Panc1 (cell line): Measurements from ENCODE around the gene OTULIN. TPM values are rescaled to one million over a fixed set of nuclear protein-coding genes. Genes with fewer than 3 reads are reported as not detected.

Source experiments
- ATAC-seq: fragments of 200-7000 bp; cut with Tn5 transposase; 2 replicates; pipeline ENCODE4 v1.9.1; 2020; ENCODE audit warnings: mild to moderate bottlenecking, moderate library complexity
- BruUV-seq: library from RNA; stranded (reverse); fragments of 400-500 nt; replicated peaks from 2 replicates; lab custom pipeline; 2021; lab: Mats Ljungman, UMichigan
- CTCF ChIA-PET: fragments of 300-600 bp; sonication (Branson Sonifier 250); formaldehyde crosslinking; loops from one replicate; lab custom pipeline; 2022; ENCODE audit warnings: antibody characterized with exemption; lab: Charles Lee
- POLR2A ChIA-PET: fragments of 300-600 bp; sonication (Branson Sonifier 250); formaldehyde crosslinking; loops from one replicate; lab custom pipeline; 2022; ENCODE audit warnings: antibody characterized with exemption; lab: Charles Lee
- DNase-seq: peaks from one replicate; pipeline ENCODE4 v3.0.0-alpha.2; 2010; ENCODE audit warnings: low read depth, low spot score
- H3K27ac ChIP-seq: 2 replicates; pipeline ENCODE4 v1.5.1; 2011; ENCODE audit warnings: mild to moderate bottlenecking, low read length, inconsistent platforms
- H3K27me3 ChIP-seq: fragments of 200-500 bp; sonication (Bioruptor generic); 2 replicates; pipeline ENCODE4 v1.6.0; 2014; ENCODE audit warnings: low read length, inconsistent platforms; ENCODE audit not compliant: control insufficient read depth, insufficient read depth
- H3K36me3 ChIP-seq: fragments of 200-500 bp; sonication (Bioruptor generic); 2 replicates; pipeline ENCODE4 v1.5.1; 2014; ENCODE audit warnings: inconsistent platforms, mild to moderate bottlenecking, low read length, moderate library complexity; ENCODE audit not compliant: control insufficient read depth, insufficient read depth
- H3K4me1 ChIP-seq: 2 replicates; pipeline ENCODE4 v1.5.1; 2011; ENCODE audit warnings: inconsistent platforms, mild to moderate bottlenecking, low read length, moderate library complexity; ENCODE audit not compliant: control insufficient read depth, insufficient read depth
- H3K4me3 ChIP-seq, 2 experiments: 2 replicates each; pipeline ENCODE4 v1.5.1; 2011 to 2012; ENCODE audit warnings: low read depth in 2 of 2, low read length in 2 of 2, mild to moderate bottlenecking in 2 of 2, inconsistent platforms in 1 of 2, moderate library complexity in 1 of 2
- H3K9me3 ChIP-seq: fragments of 200-500 bp; sonication (Bioruptor generic); 2 replicates; pipeline ENCODE4 v1.5.1; 2014; ENCODE audit warnings: low read depth, mild to moderate bottlenecking, inconsistent platforms, low read length, moderate library complexity; ENCODE audit not compliant: control insufficient read depth, insufficient read depth
- POLR2AphosphoS5 ChIP-seq: IDR thresholded peaks from 2 replicates; pipeline ENCODE4 v1.6.1; 2012; ENCODE audit warnings: mild to moderate bottlenecking, low read depth, low read length, moderate library complexity
- REST ChIP-seq, 2 experiments: IDR thresholded peaks; 2 replicates each; pipeline ENCODE4 v1.6.1; 2011 to 2012; ENCODE audit warnings: low read depth in 2 of 2, control low read depth in 1 of 2, low read length in 1 of 2, mild to moderate bottlenecking in 1 of 2, moderate library complexity in 1 of 2; ENCODE audit not compliant: insufficient read depth in 1 of 2
- SIN3A ChIP-seq: IDR thresholded peaks from 2 replicates; pipeline ENCODE4 v1.6.1; 2012; ENCODE audit warnings: low read depth, mild to moderate bottlenecking, low read length, moderate library complexity, borderline replicate concordance; ENCODE audit not compliant: insufficient read depth
- TCF7L2 ChIP-seq: IDR thresholded peaks from 2 replicates; pipeline ENCODE4 v1.6.1; 2011; ENCODE audit warnings: mild to moderate bottlenecking, low read depth, low read length, inconsistent platforms
- in situ Hi-C: cut with HindIII; loops from 2 replicates; pipeline ENCODE4 v1.10.0; 2016; ENCODE audit warnings: low sequenced_read_pairs, low pct_unique_long_range_greater_than_20kb
- intact Hi-C: fragments of 100-400 bp; cut with micrococcal nuclease; formaldehyde crosslinking; loops from one replicate; pipeline ENCODE4 v1.10.0; 2022; ENCODE audit not compliant: unreplicated experiment
- total RNA-seq: library from RNA; stranded (reverse); gene quantifications from one replicate; pipeline ENCODE4 v1.2.1, GENCODE V29; 2021; ENCODE audit not compliant: unreplicated experiment
- TF ChIP-seq, protein P1 (sequence below): fragments of 450-650 bp; IDR thresholded peaks from 2 replicates; pipeline ENCODE4 v1.5.1; 2017; ENCODE audit warnings: mild to moderate bottlenecking

OTULIN gene
- total RNA-seq, 1 experiment from 2014 or later, result 40.1 TPM

DNA sequence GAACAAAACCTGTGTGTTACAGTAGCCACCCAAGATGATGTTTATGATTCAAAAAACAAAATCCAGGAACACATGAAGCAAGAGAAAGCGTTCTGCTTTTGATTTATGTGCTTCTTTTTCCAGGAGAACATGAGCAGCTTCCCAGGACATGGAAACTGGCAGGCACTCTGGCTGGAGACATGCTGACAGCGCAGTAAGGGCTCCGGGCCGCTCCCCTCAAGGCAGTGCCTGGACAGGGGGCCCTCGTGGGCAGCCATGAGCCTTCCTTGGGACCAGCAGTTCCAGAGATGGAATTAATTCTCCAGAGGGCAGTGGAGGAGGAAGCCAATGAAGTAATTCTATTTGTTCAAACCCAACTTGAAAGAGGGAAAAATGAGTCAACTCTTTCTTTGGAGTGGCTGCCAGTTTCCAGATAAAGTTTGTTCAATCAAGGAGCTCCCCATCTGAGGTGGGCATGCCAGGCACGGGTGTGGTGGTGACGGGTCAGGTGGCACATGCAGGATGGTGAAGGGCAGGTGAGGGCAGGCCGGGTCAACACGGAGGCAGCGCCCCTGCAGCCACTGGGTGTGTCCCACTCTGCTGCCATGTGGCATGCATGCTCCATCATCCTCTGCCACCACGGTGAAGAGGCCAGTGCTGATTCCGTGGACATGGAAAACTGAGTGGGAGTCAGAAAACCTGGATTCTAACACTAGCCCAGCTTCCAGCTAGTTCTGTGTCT, 83.8 kb downstream of the OTULIN start:
- no peaks in the 10 kb centered on the region for H3K9me3 ChIP-seq
- no peaks in the 10 kb centered on the region for H3K27me3 ChIP-seq
- H3K4me1 ChIP-seq, result no peaks in the 10 kb centered on the region; the same call in 1 of the 2 replicates
- no peaks in the 10 kb centered on the region for H3K36me3 ChIP-seq
- ChIA-PET CTCF (no interaction called here), POLR2A (no interaction called here)
- DNase-seq (no peak), ATAC-seq (no peak)
- no TSS peak for BruUV-seq
- no peak overlapping the region for H3K27ac ChIP-seq
- intact Hi-C loops (no loop called here), in situ Hi-C loops (no loop called here)
- TF ChIP-seq TCF7L2 (no peak), REST (IDR thresholded peaks at IDR 0.05; ENCODE audit: insufficient read depth in 1 of 2, low read depth in 2 of 2, low read length in 1 of 2) (no peak), SIN3A (no peak), POLR2AphosphoS5 (no peak)
- TF ChIP-seq, protein P1, sequence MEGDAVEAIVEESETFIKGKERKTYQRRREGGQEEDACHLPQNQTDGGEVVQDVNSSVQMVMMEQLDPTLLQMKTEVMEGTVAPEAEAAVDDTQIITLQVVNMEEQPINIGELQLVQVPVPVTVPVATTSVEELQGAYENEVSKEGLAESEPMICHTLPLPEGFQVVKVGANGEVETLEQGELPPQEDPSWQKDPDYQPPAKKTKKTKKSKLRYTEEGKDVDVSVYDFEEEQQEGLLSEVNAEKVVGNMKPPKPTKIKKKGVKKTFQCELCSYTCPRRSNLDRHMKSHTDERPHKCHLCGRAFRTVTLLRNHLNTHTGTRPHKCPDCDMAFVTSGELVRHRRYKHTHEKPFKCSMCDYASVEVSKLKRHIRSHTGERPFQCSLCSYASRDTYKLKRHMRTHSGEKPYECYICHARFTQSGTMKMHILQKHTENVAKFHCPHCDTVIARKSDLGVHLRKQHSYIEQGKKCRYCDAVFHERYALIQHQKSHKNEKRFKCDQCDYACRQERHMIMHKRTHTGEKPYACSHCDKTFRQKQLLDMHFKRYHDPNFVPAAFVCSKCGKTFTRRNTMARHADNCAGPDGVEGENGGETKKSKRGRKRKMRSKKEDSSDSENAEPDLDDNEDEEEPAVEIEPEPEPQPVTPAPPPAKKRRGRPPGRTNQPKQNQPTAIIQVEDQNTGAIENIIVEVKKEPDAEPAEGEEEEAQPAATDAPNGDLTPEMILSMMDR, result no peak
- no peak overlapping the region for H3K4me3 ChIP-seq

Other genes with a start within 250 kb of the OTULIN start
- 1.8 TPM for gene OTULINL, start 82.9 kb upstream of the OTULIN start, total RNA-seq
- 11.2 TPM for gene ANKH, start 207.1 kb downstream of the OTULIN start, total RNA-seq